DND-41 (cell line): ENCODE data around the gene NPRL2.

Source experiments
- CTCF ChIP-seq: IDR thresholded peaks from 2 replicates; pipeline ENCODE4 v1.5.1; 2012; ENCODE audit warnings: borderline replicate concordance, low read length, moderate library complexity, mild to moderate bottlenecking; ENCODE audit not compliant: poor library complexity, severe bottlenecking; ENCODE audit errors: extremely low read depth
- EZH2 ChIP-seq: IDR thresholded peaks from 3 replicates; pipeline ENCODE4 v1.6.1; 2012; ENCODE audit warnings: borderline replicate concordance, low read depth, mild to moderate bottlenecking, moderate library complexity, low read length, inconsistent platforms; ENCODE audit not compliant: severe bottlenecking

- no peak for TF ChIP-seq CTCF
- TF ChIP-seq EZH2 = no peak
Measured at GRCh38 chr3:50345008-50345407, 5.6 kb downstream of the NPRL2 start.
